ENCODE data around the gene FRMD3. TPM values are rescaled to one million over a fixed set of nuclear protein-coding genes. Genes with fewer than 3 reads are reported as not detected.

The FRMD3 gene
- total and polyA plus RNA-seq, 2 donors (not counting 1 experiment from before 2014, with no cell fraction given) = 0.19 to 0.66 TPM

- no peaks in the 10 kb centered on the region for H3K36me3 ChIP-seq (ENCODE audit: control insufficient read depth, insufficient read depth, low read length)
- no peaks in the 10 kb centered on the region for H4K20me1 ChIP-seq (ENCODE audit: control insufficient read depth, extremely low read depth, insufficient read depth, low read length)
- no peaks in the 10 kb centered on the region for H3K27me3 ChIP-seq (ENCODE audit: control insufficient read depth, insufficient read depth, low read length)
- no peak overlapping the region for H3K9ac ChIP-seq (ENCODE audit: insufficient read depth, low read length)
- no peaks in the 10 kb centered on the region for H3K4me1 ChIP-seq (ENCODE audit: control insufficient read depth, extremely low read depth, insufficient read depth, low read length)
- no peak overlapping the region for H3K4me3 ChIP-seq (replicated peaks in 1 of 4; ENCODE audit: control extremely low read depth in 1 of 4, insufficient read depth in 1 of 4, low read depth in 3 of 4, low read length in 4 of 4)
- DNase-seq (ENCODE audit: low read depth in 2 of 2) = no peak
- H3K4me2 ChIP-seq (ENCODE audit: extremely low read depth, insufficient read depth, low read length) = no peak overlapping the region
- H3K27ac ChIP-seq (ENCODE audit: insufficient read depth, low read length) = no peak overlapping the region
- H3K79me2 ChIP-seq (ENCODE audit: control insufficient read depth, insufficient read depth, low read length) = no peaks in the 10 kb centered on the region
- H3K9me3 ChIP-seq (ENCODE audit: control insufficient read depth, insufficient read depth, low read depth, low read length) = no peaks in the 10 kb centered on the region
- TF ChIP-seq EZH2 (IDR thresholded peaks at IDR 0.05; ENCODE audit: low read length, missing control alignments) (no peak), CTCF (conservative IDR thresholded peaks at IDR 0.05 in 1 of 2, IDR thresholded peaks at IDR 0.05 in 1 of 2; ENCODE audit: low read depth in 1 of 2, low read length in 2 of 2) (no peak)
- H2AFZ ChIP-seq (ENCODE audit: low read length) = no peak overlapping the region
These were observed 61.1 kb downstream of the FRMD3 start for GRCh38 chr9:83477120-83477519.

GRCh38 chr9:83476513-83476912 is 61.7 kb downstream of the FRMD3 start:
- H3K9ac ChIP-seq (ENCODE audit: insufficient read depth, low read length) = no peak overlapping the region
- no peaks in the 10 kb centered on the region for H3K4me1 ChIP-seq (ENCODE audit: control insufficient read depth, extremely low read depth, insufficient read depth, low read length)
- H3K4me2 ChIP-seq (ENCODE audit: extremely low read depth, insufficient read depth, low read length) = no peak overlapping the region
- no peak overlapping the region for H3K27ac ChIP-seq (ENCODE audit: insufficient read depth, low read length)
- no peaks in the 10 kb centered on the region for H3K79me2 ChIP-seq (ENCODE audit: control insufficient read depth, insufficient read depth, low read length)
- no peak for DNase-seq (ENCODE audit: low read depth in 2 of 2)
- H3K9me3 ChIP-seq (ENCODE audit: control insufficient read depth, insufficient read depth, low read depth, low read length) = no peaks in the 10 kb centered on the region
- no peak overlapping the region for H2AFZ ChIP-seq (ENCODE audit: low read length)
- TF ChIP-seq EZH2 (IDR thresholded peaks at IDR 0.05; ENCODE audit: low read length, missing control alignments) = no peak
- no peak for TF ChIP-seq CTCF (conservative IDR thresholded peaks at IDR 0.05 in 1 of 2, IDR thresholded peaks at IDR 0.05 in 1 of 2; ENCODE audit: low read depth in 1 of 2, low read length in 2 of 2)
- H3K36me3 ChIP-seq (ENCODE audit: control insufficient read depth, insufficient read depth, low read length) = no peaks in the 10 kb centered on the region
- H4K20me1 ChIP-seq (ENCODE audit: control insufficient read depth, extremely low read depth, insufficient read depth, low read length) = no peaks in the 10 kb centered on the region
- no peak overlapping the region for H3K4me3 ChIP-seq (replicated peaks in 1 of 4; ENCODE audit: control extremely low read depth in 1 of 4, insufficient read depth in 1 of 4, low read depth in 3 of 4, low read length in 4 of 4)
- H3K27me3 ChIP-seq (ENCODE audit: control insufficient read depth, insufficient read depth, low read length) = no peaks in the 10 kb centered on the region

- H3K9me3 ChIP-seq (ENCODE audit: control insufficient read depth, insufficient read depth, low read depth, low read length) = no peaks in the 10 kb centered on the region
- no peaks in the 10 kb centered on the region for H3K79me2 ChIP-seq (ENCODE audit: control insufficient read depth, insufficient read depth, low read length)
- no peaks in the 10 kb centered on the region for H4K20me1 ChIP-seq (ENCODE audit: control insufficient read depth, extremely low read depth, insufficient read depth, low read length)
- DNase-seq (ENCODE audit: low read depth in 2 of 2) = no peak
- no peak overlapping the region for H2AFZ ChIP-seq (ENCODE audit: low read length)
- no peak overlapping the region for H3K4me2 ChIP-seq (ENCODE audit: extremely low read depth, insufficient read depth, low read length)
- H3K27me3 ChIP-seq (ENCODE audit: control insufficient read depth, insufficient read depth, low read length) = no peaks in the 10 kb centered on the region
- H3K9ac ChIP-seq (ENCODE audit: insufficient read depth, low read length) = no peak overlapping the region
- no peaks in the 10 kb centered on the region for H3K36me3 ChIP-seq (ENCODE audit: control insufficient read depth, insufficient read depth, low read length)
- no peak for TF ChIP-seq EZH2 (IDR thresholded peaks at IDR 0.05; ENCODE audit: low read length, missing control alignments)
- no peak for TF ChIP-seq CTCF (conservative IDR thresholded peaks at IDR 0.05 in 1 of 2, IDR thresholded peaks at IDR 0.05 in 1 of 2; ENCODE audit: low read depth in 1 of 2, low read length in 2 of 2)
- H3K4me1 ChIP-seq (ENCODE audit: control insufficient read depth, extremely low read depth, insufficient read depth, low read length) = no peaks in the 10 kb centered on the region
- H3K27ac ChIP-seq (ENCODE audit: insufficient read depth, low read length) = no peak overlapping the region
- no peak overlapping the region for H3K4me3 ChIP-seq (replicated peaks in 1 of 4; ENCODE audit: control extremely low read depth in 1 of 4, insufficient read depth in 1 of 4, low read depth in 3 of 4, low read length in 4 of 4)
These were observed 62.5 kb downstream of the FRMD3 start for GRCh38 chr9:83475741-83476140.

All from fibroblast of lung (primary cell).